ENCODE measurements around the gene GABRB2.

Gene GABRB2

DNA sequence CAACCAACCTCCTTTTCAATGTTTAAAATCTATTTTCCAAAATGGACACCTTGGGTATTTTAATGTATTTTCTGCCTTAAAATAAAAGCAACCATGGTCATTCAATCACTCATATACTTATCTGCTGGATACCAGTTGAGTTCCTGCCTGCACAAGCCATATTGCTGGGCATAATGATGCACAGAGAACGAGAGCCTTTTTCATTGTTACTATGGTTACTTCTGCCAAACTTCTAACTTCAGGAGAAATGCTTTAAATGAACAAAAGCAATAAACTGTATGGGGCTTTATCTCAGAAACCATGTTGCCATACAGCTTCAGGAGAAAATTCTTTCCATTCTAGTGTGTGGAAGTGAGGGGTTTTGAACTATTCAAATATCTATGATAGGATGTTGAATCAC is 269.5 kb downstream of the GABRB2 start:
- Histone ChIP-seq H3K36me3 (ENCODE audit: low read length) (no peaks in the 10 kb centered on the region), H3F3A (ENCODE audit: insufficient read depth) (no peaks in the 10 kb centered on the region), H3K9me2 (replicated peaks; ENCODE audit: insufficient read depth, low read length) (no peaks in the 10 kb centered on the region), H3K4me3 (ENCODE audit: insufficient read depth, low read length, poor library complexity, severe bottlenecking) (no peak overlapping the region), H3K27ac (ENCODE audit: low read depth, low read length) (no peak overlapping the region), H3K9me3 (ENCODE audit: insufficient read depth, low read length) (no peaks in the 10 kb centered on the region), H3K79me2 (ENCODE audit: insufficient read depth, low read length) (no peaks in the 10 kb centered on the region), H4K20me1 (ENCODE audit: low read depth, low read length) (no peaks in the 10 kb centered on the region), H2AFZ (ENCODE audit: low read depth, low read length, severe bottlenecking) (no peak overlapping the region), H3K27me3 (ENCODE audit: low read length) (no peaks in the 10 kb centered on the region), H3K4me2 (ENCODE audit: low read depth, low read length, poor library complexity, severe bottlenecking) (no peak overlapping the region), H3K9ac (ENCODE audit: low read length) (no peak overlapping the region)
- TF ChIP-seq CTCF (IDR thresholded peaks at IDR 0.05; ENCODE audit: insufficient read depth, low read length, poor library complexity, severe bottlenecking) (no peak), EZH2phosphoT487 (conservative IDR thresholded peaks at IDR 0.05; ENCODE audit: low read length) (no peak)

GRCh38 chr5:161274951-161275350 is 271.6 kb downstream of the GABRB2 start:
- H2AFZ ChIP-seq (ENCODE audit: low read depth, low read length, severe bottlenecking), result no peak overlapping the region
- no peak overlapping the region for H3K4me3 ChIP-seq (ENCODE audit: insufficient read depth, low read length, poor library complexity, severe bottlenecking)
- no peaks in the 10 kb centered on the region for H3K27me3 ChIP-seq (ENCODE audit: low read length)
- H4K20me1 ChIP-seq (ENCODE audit: low read depth, low read length), result no peaks in the 10 kb centered on the region
- no peaks in the 10 kb centered on the region for H3F3A ChIP-seq (ENCODE audit: insufficient read depth)
- no peaks in the 10 kb centered on the region for H3K79me2 ChIP-seq (ENCODE audit: insufficient read depth, low read length)
- H3K9me2 ChIP-seq (replicated peaks; ENCODE audit: insufficient read depth, low read length), result no peaks in the 10 kb centered on the region
- H3K4me2 ChIP-seq (ENCODE audit: low read depth, low read length, poor library complexity, severe bottlenecking), result no peak overlapping the region
- H3K9ac ChIP-seq (ENCODE audit: low read length), result no peak overlapping the region
- no peak overlapping the region for H3K27ac ChIP-seq (ENCODE audit: low read depth, low read length)
- no peaks in the 10 kb centered on the region for H3K36me3 ChIP-seq (ENCODE audit: low read length)
- H3K9me3 ChIP-seq (ENCODE audit: insufficient read depth, low read length), result no peaks in the 10 kb centered on the region
- TF ChIP-seq CTCF (IDR thresholded peaks at IDR 0.05; ENCODE audit: insufficient read depth, low read length, poor library complexity, severe bottlenecking), result no peak
- TF ChIP-seq EZH2phosphoT487 (conservative IDR thresholded peaks at IDR 0.05; ENCODE audit: low read length), result no peak

DNA sequence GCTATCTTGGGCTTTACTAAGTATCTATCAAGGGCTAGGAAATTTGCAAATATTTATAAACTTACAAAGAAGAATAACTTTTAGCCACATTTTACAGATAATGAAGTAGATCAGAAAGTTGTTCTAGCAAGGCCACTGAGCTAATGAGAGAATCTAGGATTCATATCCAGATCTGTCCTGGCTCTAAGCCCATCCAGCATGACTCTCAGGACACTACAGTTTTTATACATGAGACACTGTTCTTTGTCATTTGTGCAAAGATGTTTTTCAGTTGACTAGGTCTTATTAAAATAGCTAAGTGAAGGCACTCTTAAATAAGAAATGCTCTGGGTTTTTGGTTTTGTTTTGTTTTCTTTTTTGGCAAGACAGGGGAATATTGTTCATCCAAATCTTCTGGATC is 273.1 kb downstream of the GABRB2 start:
- Histone ChIP-seq H4K20me1 (ENCODE audit: low read depth, low read length) (no peaks in the 10 kb centered on the region), H3K79me2 (ENCODE audit: insufficient read depth, low read length) (no peaks in the 10 kb centered on the region)

More for the DNA sequence above, 273.1 kb downstream of the GABRB2 start:
- no peak for TF ChIP-seq CTCF (IDR thresholded peaks at IDR 0.05; ENCODE audit: insufficient read depth, low read length, poor library complexity, severe bottlenecking)
- TF ChIP-seq EZH2phosphoT487 (conservative IDR thresholded peaks at IDR 0.05; ENCODE audit: low read length), result no peak
- H3K27me3 ChIP-seq (ENCODE audit: low read length), result no peaks in the 10 kb centered on the region
- no peak overlapping the region for H2AFZ ChIP-seq (ENCODE audit: low read depth, low read length, severe bottlenecking)
- no peak overlapping the region for H3K4me2 ChIP-seq (ENCODE audit: low read depth, low read length, poor library complexity, severe bottlenecking)
- H3K9me3 ChIP-seq (ENCODE audit: insufficient read depth, low read length), result no peaks in the 10 kb centered on the region
- no peaks in the 10 kb centered on the region for H3K9me2 ChIP-seq (replicated peaks; ENCODE audit: insufficient read depth, low read length)
- H3F3A ChIP-seq (ENCODE audit: insufficient read depth), result no peaks in the 10 kb centered on the region
- no peak overlapping the region for H3K4me3 ChIP-seq (ENCODE audit: insufficient read depth, low read length, poor library complexity, severe bottlenecking)
- no peaks in the 10 kb centered on the region for H3K36me3 ChIP-seq (ENCODE audit: low read length)
- no peak overlapping the region for H3K27ac ChIP-seq (ENCODE audit: low read depth, low read length)
- no peak overlapping the region for H3K9ac ChIP-seq (ENCODE audit: low read length)

Measured in SU-DHL-6 (cell line).